Tibial nerve (tissue), 4 donors: ENCODE results near the gene CYP1A2. TPM values are rescaled to one million over a fixed set of nuclear protein-coding genes. Genes with fewer than 3 reads are reported as not detected.
"Not testable (repeated sequence)": the region's sequence is repeated elsewhere in the genome, so short reads cannot be mapped to it uniquely, and the experiment has no call there.

Source experiments
- DNase-seq, 2 donors: peaks; one replicate each; pipeline ENCODE4 v3.0.0-alpha.2; 2019; ENCODE audit warnings: low spot score in 2 of 2
- H3K27ac ChIP-seq, 4 donors: fragments of 200-600 bp; sonication (generic) in 3 of 4; one replicate each; pipeline ENCODE4 v1.5.1; 2017 to 2019; ENCODE audit warnings: mild to moderate bottlenecking in 1 of 4
- H3K27me3 ChIP-seq, 2 donors: fragments of 200-600 bp; sonication (generic) in 1 of 2; one replicate each; pipeline versions ENCODE4 v1.5.1 to v1.6.0; 2017 to 2019
- H3K36me3 ChIP-seq, 3 donors: fragments of 200-600 bp; sonication (generic); one replicate each; pipeline ENCODE4 v1.5.1; 2018 to 2019
- H3K4me1 ChIP-seq, 4 donors: fragments of 200-600 bp; sonication (generic) in 3 of 4; one replicate each; pipeline ENCODE4 v1.5.1; 2017 to 2019
- H3K4me3 ChIP-seq, 4 donors: fragments of 200-600 bp; sonication (generic) in 3 of 4; one replicate each; pipeline ENCODE4 v1.5.1; 2017 to 2019; ENCODE audit warnings: mild to moderate bottlenecking in 1 of 4, moderate library complexity in 1 of 4
- H3K9me3 ChIP-seq, 4 donors: fragments of 200-600 bp; sonication (generic) in 3 of 4; one replicate each; pipeline ENCODE4 v1.5.1; 2017 to 2019
- CTCF ChIP-seq, 5 experiments: fragments of 200-600 bp in 3 of 5; fragments of 450-650 bp in 2 of 5; sonication (generic) in 3 of 5; IDR thresholded peaks; one replicate each; pipeline ENCODE4 v1.5.1; 2016 to 2019; ENCODE audit warnings: antibody characterized with exemption in 5 of 5, mild to moderate bottlenecking in 3 of 5, moderate library complexity in 2 of 5
- EP300 ChIP-seq, 2 donors: sonication (generic); formaldehyde crosslinking; IDR thresholded peaks; one replicate each; pipeline ENCODE4 v1.6.1; 2017; ENCODE audit warnings: antibody characterized with exemption in 2 of 2, mild to moderate bottlenecking in 1 of 2
- POLR2A ChIP-seq, 2 donors: fragments of 450-650 bp; IDR thresholded peaks; one replicate each; pipeline ENCODE4 v1.6.1; 2017; ENCODE audit warnings: antibody characterized with exemption in 2 of 2, mild to moderate bottlenecking in 2 of 2, moderate library complexity in 2 of 2
- WGBS, 2 donors: methylation state at CpG; one replicate each; pipeline ENCODE4 v1.1.5; 2018; 5-methylcytosine and 5-hydroxymethylcytosine counted together
- total RNA-seq, 4 donors: library from RNA; depleted of rRNA; stranded (reverse); fragments of >200 nt; gene quantifications; one replicate each; pipeline ENCODE4 v1.1.0, GENCODE V29; 2016

CYP1A2 gene
- total RNA-seq, 4 donors from 2014 or later: not detected

GRCh38 chr15:74727727-74728126 lies 20.9 kb upstream of the CYP1A2 start:
- WGBS, 2 donors: 61 to 66% methylated on average over 5 to 7 of the region's 7 CpGs
- no peaks in the 10 kb centered on the region for H3K36me3 ChIP-seq
- H3K27ac ChIP-seq: no peak overlapping the region
- no peaks in the 10 kb centered on the region for H3K9me3 ChIP-seq
- H3K27me3 ChIP-seq: peaks cover 0 to 67% of the 10 kb centered on the region in 2 donors
- H3K4me1 ChIP-seq: peaks cover 0 to 19% (median 15%) of the 10 kb centered on the region in 4 donors
- TF ChIP-seq CTCF (IDR thresholded peaks at IDR 0.05) (no peak), POLR2A (IDR thresholded peaks at IDR 0.05) (no peak), EP300 (IDR thresholded peaks at IDR 0.05) (no peak)
- no peak for DNase-seq
- H3K4me3 ChIP-seq: no peak overlapping the region

- Histone ChIP-seq H3K27me3 (peaks cover 0 to 75% of the 10 kb centered on the region in 2 donors), H3K4me1 (peaks cover 0 to 19% (median 15%) of the 10 kb centered on the region in 4 donors)
- WGBS, 2 donors: 85% methylated on average over 19 of the region's 30 CpGs; no CpG with 5 or more reads in 1 of the 2 donors
- not testable (repeated sequence) for H3K27ac ChIP-seq, H3K36me3 ChIP-seq, H3K9me3 ChIP-seq, DNase-seq, H3K4me3 ChIP-seq
These were observed 19.9 kb upstream of the CYP1A2 start for GRCh38 chr15:74728699-74729098.

GRCh38 chr15:74729372-74729771 lies 19.3 kb upstream of the CYP1A2 start:
- H3K36me3 ChIP-seq, DNase-seq, H3K27ac ChIP-seq, H3K9me3 ChIP-seq, H3K4me3 ChIP-seq: not testable (repeated sequence)
- Histone ChIP-seq H3K4me1 (peaks cover 0 to 19% (median 15%) of the 10 kb centered on the region in 4 donors), H3K27me3 (peaks cover 0 to 80% of the 10 kb centered on the region in 2 donors)
- 54 to 61% methylated on average over 6 of the region's 6 CpGs for WGBS, 2 donors

GRCh38 chr15:74730619-74731316 lies 17.9 kb upstream of the CYP1A2 start:
- TF ChIP-seq POLR2A (IDR thresholded peaks at IDR 0.05): no peak
- no peak for TF ChIP-seq EP300 (IDR thresholded peaks at IDR 0.05)
- no peak for TF ChIP-seq CTCF (IDR thresholded peaks at IDR 0.05)
- no peaks in the 10 kb centered on the region for H3K36me3 ChIP-seq
- DNase-seq: no peak
- H3K4me3 ChIP-seq: no peak overlapping the region
- H3K27ac ChIP-seq: no peak overlapping the region
- no peaks in the 10 kb centered on the region for H3K9me3 ChIP-seq
- H3K4me1 ChIP-seq: peaks cover 0 to 14% (median 12%) of the 10 kb centered on the region in 4 donors
- 64 to 68% methylated on average over 7 of the region's 7 CpGs for WGBS, 2 donors
- H3K27me3 ChIP-seq: peaks cover 0 to 72% of the 10 kb centered on the region in 2 donors

- no peak for DNase-seq
- no peaks in the 10 kb centered on the region for H3K9me3 ChIP-seq
- H3K27me3 ChIP-seq: peaks cover 0 to 59% of the 10 kb centered on the region in 2 donors
- no peaks in the 10 kb centered on the region for H3K36me3 ChIP-seq
- TF ChIP-seq CTCF (IDR thresholded peaks at IDR 0.05): no peak
- TF ChIP-seq POLR2A (IDR thresholded peaks at IDR 0.05): no peak
- TF ChIP-seq EP300 (IDR thresholded peaks at IDR 0.05): no peak
- 80 to 81% methylated on average over 5 of the region's 5 CpGs for WGBS, 2 donors
- H3K27ac ChIP-seq: no peak overlapping the region
- no peaks in the 10 kb centered on the region for H3K4me1 ChIP-seq
- H3K4me3 ChIP-seq: no peak overlapping the region
These were observed 15.8 kb upstream of the CYP1A2 start for GRCh38 chr15:74732846-74733245.

- no peak for DNase-seq
- Histone ChIP-seq H3K27me3 (peaks cover 0 to 55% of the 10 kb centered on the region in 2 donors), H3K9me3 (no peaks in the 10 kb centered on the region), H3K36me3 (no peaks in the 10 kb centered on the region), H3K4me1 (no peaks in the 10 kb centered on the region), H3K27ac (no peak overlapping the region), H3K4me3 (no peak overlapping the region)
- 86 to 88% methylated on average over 3 of the region's 3 CpGs for WGBS, 2 donors
- no peak for TF ChIP-seq EP300 (IDR thresholded peaks at IDR 0.05)
These were observed 15.4 kb upstream of the CYP1A2 start for GRCh38 chr15:74733269-74733668.
